Activated CD4-positive, alpha-beta T cell treated with anti-CD3 and anti-CD28 coated beads, Interleukin-2, amount 10 ng/mL, durations not matched to agents 7 days and 5 days (primary cell): ENCODE data around the gene FARS2. TPM values are rescaled to one million over a fixed set of nuclear protein-coding genes. Genes with fewer than 3 reads are reported as not detected.

Source experiments
- CTCF ChIA-PET: fragments of 350-600 bp; sonication (Branson Sonifier 250); formaldehyde crosslinking; loops from one replicate; lab custom pipeline; 2021; ENCODE audit warnings: antibody characterized with exemption; lab: Charles Lee
- POLR2A ChIA-PET: fragments of 350-600 bp; sonication (Branson Sonifier 250); formaldehyde crosslinking; loops from one replicate; lab custom pipeline; 2021; ENCODE audit warnings: antibody characterized with exemption; lab: Charles Lee
- DNase-seq: peaks from one replicate; pipeline ENCODE4 v3.0.0-alpha.2; 2020
- H3K27ac Mint-ChIP-seq: one replicate; pipeline ENCODE4 v1.8.0; 2021; ENCODE audit warnings: mild to moderate bottlenecking, moderate library complexity, mixed read lengths
- H3K27me3 Mint-ChIP-seq: one replicate; pipeline ENCODE4 v1.8.0; 2021; ENCODE audit warnings: mixed read lengths
- H3K36me3 Mint-ChIP-seq: one replicate; pipeline ENCODE4 v1.8.0; 2021; ENCODE audit warnings: low read depth, mixed read lengths
- H3K4me1 Mint-ChIP-seq: one replicate; pipeline ENCODE4 v1.8.0; 2021; ENCODE audit warnings: mixed read lengths
- H3K4me3 Mint-ChIP-seq: one replicate; pipeline ENCODE4 v1.8.0; 2021; ENCODE audit warnings: mild to moderate bottlenecking, moderate library complexity, mixed read lengths
- H3K9me3 Mint-ChIP-seq: one replicate; pipeline ENCODE4 v1.8.0; 2021; ENCODE audit warnings: mixed read lengths
- total RNA-seq, 2 experiments: library from RNA; stranded (reverse); gene quantifications; one replicate each; pipeline ENCODE4 v1.2.3, GENCODE V29; 2021

FARS2 gene
- total RNA-seq, 2 experiments from 2014 or later = 17.2 to 17.5 TPM

GRCh38 chr6:5660772-5661171 is 399.5 kb downstream of the FARS2 start:
- POLR2A ChIA-PET = no interaction called here
- H3K27ac Mint-ChIP-seq = no peak overlapping the region

GRCh38 chr6:5662797-5663196 is 401.5 kb downstream of the FARS2 start:
- ChIA-PET POLR2A (no interaction called here), CTCF (interaction anchor here (1.4 kb wide), 1 partner anchor 57 kb away, joined by 3 read pairs; no protein-coding TSS in a partner anchor)
- Mint-ChIP-seq H3K36me3 (peaks cover 14% of the 10 kb centered on the region), H3K4me3 (no peak overlapping the region), H3K4me1 (peaks cover 42% of the 10 kb centered on the region), H3K27ac (no peak overlapping the region), H3K27me3 (no peaks in the 10 kb centered on the region), H3K9me3 (peaks cover 13% of the 10 kb centered on the region)
- no peak for DNase-seq

More at GRCh38 chr6:5660772-5661171, 399.5 kb downstream of the FARS2 start:
- no peak overlapping the region for H3K4me3 Mint-ChIP-seq
- H3K9me3 Mint-ChIP-seq = peaks cover 10% of the 10 kb centered on the region
- peaks cover 12% of the 10 kb centered on the region for H3K36me3 Mint-ChIP-seq
- no peaks in the 10 kb centered on the region for H3K27me3 Mint-ChIP-seq
- CTCF ChIA-PET = interaction anchor here (1.0 kb wide), 1 partner anchor 14 kb away, joined by 6 read pairs; no protein-coding TSS in a partner anchor
- peaks cover 26% of the 10 kb centered on the region for H3K4me1 Mint-ChIP-seq
- DNase-seq = no peak

- Mint-ChIP-seq H3K4me3 (no peak overlapping the region), H3K27me3 (no peaks in the 10 kb centered on the region), H3K4me1 (peaks cover 46% of the 10 kb centered on the region), H3K36me3 (peaks cover 14% of the 10 kb centered on the region), H3K27ac (peak overlapping the region; percentile 62), H3K9me3 (peaks cover 13% of the 10 kb centered on the region)
- ChIA-PET CTCF (interaction anchor here (1.4 kb wide), 1 partner anchor 56 kb away, joined by 3 read pairs; no protein-coding TSS in a partner anchor), POLR2A (no interaction called here)
- no peak for DNase-seq
These were observed 401.9 kb downstream of the FARS2 start for GRCh38 chr6:5663259-5663658.

GRCh38 chr6:5663739-5664138 is 402.4 kb downstream of the FARS2 start:
- DNase-seq = no peak
- Mint-ChIP-seq H3K9me3 (peaks cover 13% of the 10 kb centered on the region), H3K27ac (peak overlapping the region; percentile 62), H3K4me1 (peaks cover 51% of the 10 kb centered on the region), H3K27me3 (no peaks in the 10 kb centered on the region), H3K36me3 (peaks cover 14% of the 10 kb centered on the region), H3K4me3 (no peak overlapping the region)
- ChIA-PET POLR2A (no interaction called here), CTCF (interaction anchor here (1.4 kb wide), 1 partner anchor 56 kb away, joined by 3 read pairs; no protein-coding TSS in a partner anchor)

- Mint-ChIP-seq H3K27me3 (no peaks in the 10 kb centered on the region), H3K27ac (no peak overlapping the region), H3K9me3 (peaks cover 9% of the 10 kb centered on the region), H3K36me3 (peaks cover 11% of the 10 kb centered on the region), H3K4me1 (peaks cover 52% of the 10 kb centered on the region), H3K4me3 (no peak overlapping the region)
- POLR2A ChIA-PET = no interaction called here
- DNase-seq = no peak
- CTCF ChIA-PET = interaction anchor here (1.4 kb wide), 1 partner anchor 55 kb away, joined by 3 read pairs; no protein-coding TSS in a partner anchor
These were observed 402.8 kb downstream of the FARS2 start for GRCh38 chr6:5664149-5664548.

GRCh38 chr6:5665173-5665572 is 403.9 kb downstream of the FARS2 start:
- Mint-ChIP-seq H3K4me3 (peak overlapping the region; percentile 63), H3K27ac (peak overlapping the region; percentile 92), H3K9me3 (peaks cover 9% of the 10 kb centered on the region), H3K36me3 (peaks cover 10% of the 10 kb centered on the region), H3K27me3 (no peaks in the 10 kb centered on the region), H3K4me1 (peaks cover 60% of the 10 kb centered on the region)
- ChIA-PET CTCF (interaction anchor here (1.1 to 1.6 kb wide), 2 partner anchors 17 to 77 kb away, joined by 3 to 6 read pairs; no protein-coding TSS in a partner anchor), POLR2A (no interaction called here)
- DNase-seq = peak; percentile 52

- Mint-ChIP-seq H3K27ac (peak overlapping the region; percentile 92), H3K4me1 (peaks cover 65% of the 10 kb centered on the region), H3K9me3 (peaks cover 9% of the 10 kb centered on the region), H3K36me3 (peaks cover 10% of the 10 kb centered on the region), H3K27me3 (no peaks in the 10 kb centered on the region), H3K4me3 (peak overlapping the region; percentile 63)
- ChIA-PET CTCF (interaction anchor here (1.6 kb wide), 1 partner anchor 16 kb away, joined by 6 read pairs; no protein-coding TSS in a partner anchor), POLR2A (no interaction called here)
- DNase-seq = no peak
These were observed 404.4 kb downstream of the FARS2 start for GRCh38 chr6:5665667-5666066.

GRCh38 chr6:5666695-5667094 is 405.4 kb downstream of the FARS2 start:
- H3K27me3 Mint-ChIP-seq = no peaks in the 10 kb centered on the region
- H3K27ac Mint-ChIP-seq = no peak overlapping the region
- peaks cover 6% of the 10 kb centered on the region for H3K9me3 Mint-ChIP-seq
- DNase-seq = no peak
- peaks cover 18% of the 10 kb centered on the region for H3K36me3 Mint-ChIP-seq
- H3K4me3 Mint-ChIP-seq = no peak overlapping the region
- H3K4me1 Mint-ChIP-seq = peaks cover 75% of the 10 kb centered on the region
- POLR2A ChIA-PET = no interaction called here
- CTCF ChIA-PET = no interaction called here

- Mint-ChIP-seq H3K27ac (peak overlapping the region; percentile 76), H3K9me3 (peaks cover 11% of the 10 kb centered on the region), H3K4me1 (peaks cover 84% of the 10 kb centered on the region), H3K27me3 (no peaks in the 10 kb centered on the region), H3K36me3 (peaks cover 20% of the 10 kb centered on the region), H3K4me3 (peak overlapping the region; percentile 17)
- POLR2A ChIA-PET = no interaction called here
- CTCF ChIA-PET = no interaction called here
- peak; percentile 66 for DNase-seq
These were observed 406.4 kb downstream of the FARS2 start for GRCh38 chr6:5667737-5668136.

- Mint-ChIP-seq H3K27me3 (no peaks in the 10 kb centered on the region), H3K27ac (no peak overlapping the region), H3K4me3 (no peak overlapping the region), H3K9me3 (peaks cover 11% of the 10 kb centered on the region), H3K4me1 (peaks cover 62% of the 10 kb centered on the region), H3K36me3 (peaks cover 20% of the 10 kb centered on the region)
- ChIA-PET CTCF (interaction anchor here (2.3 kb wide), 1 partner anchor 18 kb away, joined by 6 read pairs; no protein-coding TSS in a partner anchor), POLR2A (no interaction called here)
- no peak for DNase-seq
These were observed 409.1 kb downstream of the FARS2 start for GRCh38 chr6:5670381-5670780.

GRCh38 chr6:5670811-5671561 is 409.7 kb downstream of the FARS2 start:
- Mint-ChIP-seq H3K36me3 (peaks cover 18% of the 10 kb centered on the region), H3K27ac (peak overlapping the region; percentile 76), H3K4me1 (peaks cover 56% of the 10 kb centered on the region), H3K27me3 (no peaks in the 10 kb centered on the region), H3K4me3 (no peak overlapping the region), H3K9me3 (peaks cover 11% of the 10 kb centered on the region)
- DNase-seq = peak; percentile 36
- ChIA-PET POLR2A (no interaction called here), CTCF (interaction anchor here (1.1 to 2.3 kb wide), 2 partner anchors 9 to 18 kb away, joined by 4 to 6 read pairs; no protein-coding TSS in a partner anchor)

GRCh38 chr6:5671601-5672559 is 410.6 kb downstream of the FARS2 start:
- DNase-seq = no peak
- Mint-ChIP-seq H3K9me3 (peaks cover 8% of the 10 kb centered on the region), H3K4me3 (no peak overlapping the region), H3K4me1 (peaks cover 47% of the 10 kb centered on the region), H3K27me3 (no peaks in the 10 kb centered on the region), H3K36me3 (peaks cover 11% of the 10 kb centered on the region), H3K27ac (peak overlapping the region; percentile 76)
- CTCF ChIA-PET = interaction anchor here (1.1 to 2.3 kb wide), 2 partner anchors 8 to 19 kb away, joined by 4 to 6 read pairs; no protein-coding TSS in a partner anchor
- POLR2A ChIA-PET = no interaction called here
